Endothelial cell of umbilical vein (primary cell): Measurements from ENCODE around the gene LDLRAD2. TPM values are rescaled to one million over a fixed set of nuclear protein-coding genes. Genes with fewer than 3 reads are reported as not detected.

Experiments used
- BruUV-seq: library from RNA; stranded (reverse); fragments of 400-500 nt; replicated peaks from 2 replicates; lab custom pipeline; 2021; lab: Mats Ljungman, UMichigan
- CTCF ChIA-PET: fragments of 300-600, 350-600 bp; sonication (Branson Sonifier 250); formaldehyde crosslinking; loops from one replicate; lab custom pipeline; 2021; ENCODE audit warnings: antibody characterized with exemption, inconsistent platforms; lab: Charles Lee
- POLR2A ChIA-PET: fragments of 300-600, 350-600 bp; sonication (Branson Sonifier 250); formaldehyde crosslinking; loops from one replicate; lab custom pipeline; 2021; ENCODE audit warnings: antibody characterized with exemption, inconsistent platforms; lab: Charles Lee
- DNase-seq: peaks from one replicate; pipeline ENCODE4 v3.0.0-alpha.2; 2011; ENCODE audit warnings: low read depth, low spot score
- FAIRE-seq: peaks from 2 replicates; lab custom pipeline; 2011; peaks lifted over from hg19 to GRCh38; lab: Jason Lieb, UNC
- H2AFZ ChIP-seq: 2 replicates; pipeline ENCODE4 v1.6.0; 2012; ENCODE audit warnings: low read depth, low read length, control low read depth, inconsistent platforms
- H3K27ac ChIP-seq: 2 replicates; pipeline ENCODE4 v1.5.1; 2011; ENCODE audit warnings: low read depth, mild to moderate bottlenecking, control low read depth, low read length, moderate library complexity; ENCODE audit not compliant: insufficient read depth
- H3K27me3 ChIP-seq, 2 experiments: 2 replicates each; pipeline versions ENCODE4 v1.6.0 to v1.6.1; 2011; ENCODE audit warnings: low read length in 2 of 2, mixed read lengths in 1 of 2; ENCODE audit not compliant: control insufficient read depth in 2 of 2, insufficient read depth in 2 of 2
- H3K36me3 ChIP-seq, 2 experiments: 2 replicates in 1 of 2; 3 replicates in 1 of 2; pipeline ENCODE4 v1.5.1; 2011; ENCODE audit warnings: low read length in 2 of 2, mild to moderate bottlenecking in 1 of 2, moderate library complexity in 1 of 2; ENCODE audit not compliant: control insufficient read depth in 2 of 2, insufficient read depth in 2 of 2; ENCODE audit errors: extremely low read depth in 1 of 2
- H3K4me1 ChIP-seq: 3 replicates; pipeline ENCODE4 v1.5.1; 2011; ENCODE audit warnings: mild to moderate bottlenecking, low read length; ENCODE audit not compliant: control insufficient read depth, insufficient read depth; ENCODE audit errors: extremely low read depth
- H3K4me2 ChIP-seq: 2 replicates; pipeline ENCODE4 v1.6.1; 2011; ENCODE audit warnings: low read length, control low read depth, mixed read lengths; ENCODE audit not compliant: insufficient read depth
- H3K4me3 ChIP-seq, 3 experiments: fragments of 200-600 bp in 1 of 3; sonication (generic), shearing (Covaris generic) in 1 of 3; replicated peaks in 1 of 3; 2 replicates each; pipeline ENCODE4 v1.5.1; 2011 to 2016; ENCODE audit warnings: control low read depth in 3 of 3, low read length in 3 of 3, mild to moderate bottlenecking in 2 of 3, inconsistent platforms in 1 of 3, low read depth in 1 of 3, moderate library complexity in 1 of 3; ENCODE audit not compliant: insufficient read depth in 1 of 3
- H3K79me2 ChIP-seq: 2 replicates; pipeline ENCODE4 v1.6.0; 2012; ENCODE audit warnings: low read length, inconsistent platforms; ENCODE audit not compliant: control insufficient read depth, insufficient read depth
- H3K9ac ChIP-seq: replicated peaks from 2 replicates; pipeline ENCODE3; 2011; ENCODE audit warnings: low read length, control low read depth; ENCODE audit not compliant: insufficient read depth; ENCODE audit errors: extremely low read depth
- H3K9me1 ChIP-seq: replicated peaks from 3 replicates; pipeline ENCODE4 v1.6.0; 2011; ENCODE audit warnings: mild to moderate bottlenecking, low read length; ENCODE audit not compliant: control insufficient read depth, insufficient read depth; ENCODE audit errors: extremely low read depth
- H3K9me3 ChIP-seq: replicated peaks from 2 replicates; pipeline ENCODE4 v1.5.1; 2012; ENCODE audit warnings: low read length, inconsistent platforms; ENCODE audit not compliant: control insufficient read depth, insufficient read depth
- H4K20me1 ChIP-seq: replicated peaks from 2 replicates; pipeline ENCODE3; 2011; ENCODE audit warnings: mild to moderate bottlenecking, low read length; ENCODE audit not compliant: control insufficient read depth, insufficient read depth; ENCODE audit errors: extremely low read depth
- EZH2 ChIP-seq: IDR thresholded peaks from 2 replicates; pipeline ENCODE4 v1.6.1; 2012; ENCODE audit warnings: borderline replicate concordance, low read depth, mild to moderate bottlenecking, moderate library complexity, low read length, inconsistent platforms; ENCODE audit not compliant: severe bottlenecking
- FOS ChIP-seq: IDR thresholded peaks from 2 replicates; pipeline ENCODE4 v1.6.1; 2011; ENCODE audit warnings: mild to moderate bottlenecking, low read length, moderate library complexity, borderline replicate concordance; ENCODE audit not compliant: insufficient read depth
- GATA2 ChIP-seq: IDR thresholded peaks from 2 replicates; pipeline ENCODE4 v1.7.0; 2011; ENCODE audit warnings: low read depth, mild to moderate bottlenecking, moderate library complexity, mixed read lengths, low read length; ENCODE audit not compliant: insufficient read length, insufficient read depth
- JUN ChIP-seq: IDR thresholded peaks from 2 replicates; pipeline ENCODE4 v1.6.1; 2011; ENCODE audit warnings: borderline replicate concordance, low read depth; ENCODE audit not compliant: insufficient read length, insufficient read depth
- MYC ChIP-seq: IDR thresholded peaks from one replicate; pipeline ENCODE4 v1.6.1; 2011; ENCODE audit warnings: mild to moderate bottlenecking, low read depth, low read length
- POLR2A ChIP-seq: IDR thresholded peaks from 2 replicates; pipeline ENCODE4 v1.6.1; 2012; ENCODE audit warnings: low read depth, mild to moderate bottlenecking, control low read depth, low read length
- POLR2AphosphoS5 ChIP-seq: IDR thresholded peaks from 2 replicates; pipeline ENCODE4 v1.6.1; 2012; ENCODE audit warnings: low read depth, mild to moderate bottlenecking, control low read depth, low read length, moderate library complexity; ENCODE audit not compliant: insufficient read depth
- dilution Hi-C: fragments of 300-500 bp; cut with MboI; formaldehyde crosslinking; loops from one replicate; pipeline ENCODE4 v1.15.0; 2019; ENCODE audit warnings: low sequenced_read_pairs; ENCODE audit not compliant: extremely low pct_ligation_motif_present
- intact Hi-C: fragments of 100-400 bp; cut with micrococcal nuclease; formaldehyde crosslinking; loops from one replicate; pipeline ENCODE4 v1.10.0; 2022
- polyA plus RNA-seq, 4 experiments: library from polyadenylated mRNA; depleted of rRNA in 3 of 4; stranded (reverse) in 3 of 4; unstranded in 1 of 4; fragments of >200 nt; gene quantifications; 2 replicates each; pipeline versions ENCODE4 v1.2.1 to v1.2.3, GENCODE V29; 2011 to 2012; ENCODE audit warnings: missing spikeins in 1 of 4
- total RNA-seq: library from RNA; stranded (reverse); gene quantifications from 2 replicates; pipeline ENCODE4 v1.2.3, GENCODE V29; 2021
- TF ChIP-seq, protein P1 (sequence below), 2 donors: IDR thresholded peaks; 1 replicate in 1 of 2; 2 replicates in 1 of 2; pipeline ENCODE4 v1.5.1; 2011; ENCODE audit warnings: low read length in 2 of 2, mild to moderate bottlenecking in 2 of 2, moderate library complexity in 2 of 2, control low read depth in 1 of 2, inconsistent platforms in 1 of 2, low read depth in 1 of 2; ENCODE audit not compliant: insufficient read depth in 1 of 2; ENCODE audit errors: extremely low read depth in 1 of 2
- TF ChIP-seq, protein P2 (sequence below): IDR thresholded peaks from 2 replicates; pipeline ENCODE4 v1.6.1; 2011; ENCODE audit not compliant: insufficient read depth, insufficient read length

LDLRAD2 gene
- total and polyA plus RNA-seq, 2 donors (not counting 3 experiments of a cell fraction or from before 2014, with no cell fraction given) = 0.44 TPM; not detected in 1

DNA sequence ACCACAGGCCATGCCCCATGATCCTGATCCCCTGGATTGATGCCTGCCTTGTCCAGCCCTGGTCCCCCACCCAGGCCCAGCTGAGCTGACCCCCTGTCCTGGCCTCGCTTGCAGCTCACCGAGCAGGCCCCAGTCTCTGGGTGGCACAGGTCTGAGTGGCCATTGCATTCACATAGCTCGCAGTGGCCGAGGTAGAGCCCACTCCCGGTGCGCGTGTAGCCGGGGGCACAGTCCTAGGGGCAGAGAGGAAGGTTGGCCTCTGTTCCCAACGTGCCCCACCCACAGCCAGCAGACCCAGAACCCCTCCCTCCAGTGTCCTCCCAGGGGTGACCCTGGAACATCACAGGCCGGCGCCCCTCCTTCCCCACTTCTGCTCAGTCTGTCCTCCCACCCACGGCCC, 51.9 kb downstream of the LDLRAD2 start:
- H3K36me3 ChIP-seq = peaks cover 60 to 78% of the 10 kb centered on the region in 2 experiments
- no TSS peak for BruUV-seq
- no peak overlapping the region for H3K27ac ChIP-seq
- ChIA-PET POLR2A (no interaction called here), CTCF (no interaction called here)
- no peak overlapping the region for H3K9ac ChIP-seq
- H4K20me1 ChIP-seq = peaks cover 3% of the 10 kb centered on the region
- H3K79me2 ChIP-seq = peaks cover 50% of the 10 kb centered on the region
- H3K9me3 ChIP-seq = no peaks in the 10 kb centered on the region
- dilution Hi-C loops = no loop called here
- intact Hi-C loops = no loop called here
- no peak overlapping the region for H3K4me2 ChIP-seq
- TF ChIP-seq GATA2 = no peak
- TF ChIP-seq, protein P1, sequence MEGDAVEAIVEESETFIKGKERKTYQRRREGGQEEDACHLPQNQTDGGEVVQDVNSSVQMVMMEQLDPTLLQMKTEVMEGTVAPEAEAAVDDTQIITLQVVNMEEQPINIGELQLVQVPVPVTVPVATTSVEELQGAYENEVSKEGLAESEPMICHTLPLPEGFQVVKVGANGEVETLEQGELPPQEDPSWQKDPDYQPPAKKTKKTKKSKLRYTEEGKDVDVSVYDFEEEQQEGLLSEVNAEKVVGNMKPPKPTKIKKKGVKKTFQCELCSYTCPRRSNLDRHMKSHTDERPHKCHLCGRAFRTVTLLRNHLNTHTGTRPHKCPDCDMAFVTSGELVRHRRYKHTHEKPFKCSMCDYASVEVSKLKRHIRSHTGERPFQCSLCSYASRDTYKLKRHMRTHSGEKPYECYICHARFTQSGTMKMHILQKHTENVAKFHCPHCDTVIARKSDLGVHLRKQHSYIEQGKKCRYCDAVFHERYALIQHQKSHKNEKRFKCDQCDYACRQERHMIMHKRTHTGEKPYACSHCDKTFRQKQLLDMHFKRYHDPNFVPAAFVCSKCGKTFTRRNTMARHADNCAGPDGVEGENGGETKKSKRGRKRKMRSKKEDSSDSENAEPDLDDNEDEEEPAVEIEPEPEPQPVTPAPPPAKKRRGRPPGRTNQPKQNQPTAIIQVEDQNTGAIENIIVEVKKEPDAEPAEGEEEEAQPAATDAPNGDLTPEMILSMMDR (IDR thresholded peaks at IDR 0.05; ENCODE audit: extremely low read depth in 1 of 2, insufficient read depth in 1 of 2, low read depth in 1 of 2, low read length in 2 of 2) = no peak
- no peak overlapping the region for H3K4me3 ChIP-seq
- no peak overlapping the region for H2AFZ ChIP-seq
- FAIRE-seq (peak; percentile 21), DNase-seq (no peak)
- H3K27me3 ChIP-seq = no peaks in the 10 kb centered on the region
- peaks cover 13% of the 10 kb centered on the region for H3K4me1 ChIP-seq
- H3K9me1 ChIP-seq = no peaks in the 10 kb centered on the region

DNA sequence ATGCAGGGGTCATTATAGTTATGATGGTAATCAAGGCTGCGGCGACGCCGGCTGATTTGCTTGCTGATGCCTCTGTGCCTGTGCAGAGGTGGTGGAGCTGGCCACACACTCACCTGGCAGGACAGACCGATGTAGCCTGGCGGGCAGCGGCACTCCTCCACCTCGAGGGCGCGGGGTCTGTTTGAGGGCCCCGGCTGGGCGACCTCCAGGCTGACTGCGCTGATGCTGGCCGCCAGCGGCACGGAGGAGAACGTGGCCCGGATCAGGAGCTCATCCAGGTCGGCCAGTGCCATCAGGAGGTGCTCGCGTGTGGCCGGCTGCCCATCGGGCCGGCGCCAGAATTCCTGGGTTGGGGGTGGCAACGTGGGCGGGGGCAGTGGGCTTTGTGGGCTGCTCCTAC, 52.7 kb downstream of the LDLRAD2 start:
- H4K20me1 ChIP-seq = peaks cover 3% of the 10 kb centered on the region
- intact Hi-C loops = no loop called here
- no peak overlapping the region for H3K4me2 ChIP-seq
- H2AFZ ChIP-seq = no peak overlapping the region
- peaks cover 51% of the 10 kb centered on the region for H3K79me2 ChIP-seq
- no peak overlapping the region for H3K4me3 ChIP-seq
- no peak for DNase-seq
- FAIRE-seq = no peak
- TSS peak; percentile 47 for BruUV-seq
- ChIA-PET CTCF (no interaction called here), POLR2A (no interaction called here)
- no peak overlapping the region for H3K27ac ChIP-seq
- H3K4me1 ChIP-seq = peaks cover 7% of the 10 kb centered on the region
- peaks cover 59 to 78% of the 10 kb centered on the region in 2 experiments for H3K36me3 ChIP-seq
- dilution Hi-C loops = no loop called here
- no peak overlapping the region for H3K9ac ChIP-seq
- TF ChIP-seq MYC = no peak
- TF ChIP-seq FOS = no peak
- TF ChIP-seq GATA2 = no peak
- TF ChIP-seq, protein P1 (IDR thresholded peaks at IDR 0.05; ENCODE audit: extremely low read depth in 1 of 2, insufficient read depth in 1 of 2, low read depth in 1 of 2, low read length in 2 of 2) = no peak
- TF ChIP-seq EZH2 = no peak
- TF ChIP-seq JUN = no peak
- TF ChIP-seq, protein P2, sequence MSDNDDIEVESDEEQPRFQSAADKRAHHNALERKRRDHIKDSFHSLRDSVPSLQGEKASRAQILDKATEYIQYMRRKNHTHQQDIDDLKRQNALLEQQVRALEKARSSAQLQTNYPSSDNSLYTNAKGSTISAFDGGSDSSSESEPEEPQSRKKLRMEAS = no peak
- TF ChIP-seq POLR2A = no peak
- no peak for TF ChIP-seq POLR2AphosphoS5
- no peaks in the 10 kb centered on the region for H3K27me3 ChIP-seq
- H3K9me1 ChIP-seq = no peaks in the 10 kb centered on the region
- H3K9me3 ChIP-seq = no peaks in the 10 kb centered on the region
